ENCODE results near the gene GNB4. TPM values are rescaled to one million over a fixed set of nuclear protein-coding genes. Genes with fewer than 3 reads are reported as not detected.

The GNB4 gene
- total RNA-seq: 23.7 and 24.7 TPM in 2 replicates

DNA sequence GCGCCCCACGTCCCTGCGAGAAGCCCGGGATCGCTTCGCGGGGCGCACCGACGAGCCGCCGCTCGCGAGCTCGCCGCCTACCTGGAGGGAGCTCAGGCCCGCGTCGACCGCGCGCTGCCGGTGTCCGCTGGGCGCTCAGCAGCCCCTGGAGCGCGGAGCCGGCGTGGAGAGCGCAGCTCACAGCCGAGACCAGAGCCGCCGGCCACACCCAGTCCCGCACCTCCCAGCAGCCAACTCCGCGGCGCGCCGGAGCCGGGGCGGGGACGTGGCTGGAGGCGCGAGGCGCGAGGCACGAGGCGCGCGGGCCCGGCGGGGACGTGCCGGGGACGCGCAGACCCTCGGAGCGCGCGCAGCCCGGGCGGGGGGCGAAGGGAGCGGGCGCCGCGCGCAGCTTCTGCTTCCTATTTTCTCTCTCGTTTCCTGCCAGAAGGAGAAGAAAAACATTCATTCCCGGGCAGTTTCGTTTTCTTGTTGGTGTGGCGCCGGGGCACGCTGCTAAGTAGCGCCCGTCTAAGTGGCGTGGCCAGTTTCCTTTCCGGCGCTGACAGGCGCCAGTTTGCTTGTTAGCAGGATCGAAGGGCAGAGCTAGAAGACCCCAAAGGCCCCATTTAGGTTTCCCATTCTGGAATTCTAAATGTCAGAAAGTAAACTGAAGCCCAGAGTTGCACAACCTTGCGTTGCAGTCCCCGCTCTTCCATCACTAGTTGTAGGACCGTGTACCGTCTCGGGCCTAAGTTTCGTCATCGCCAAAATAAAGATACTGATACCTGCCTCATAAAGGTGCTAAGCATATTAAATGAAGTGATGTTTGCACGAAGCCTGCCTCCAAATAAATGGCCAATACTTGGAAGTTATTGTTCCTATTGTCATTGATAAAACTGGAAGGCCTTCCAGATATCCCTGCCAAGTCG is at the start of gene GNB4:
Gene GNB4 (minus strand): TSS at position 206 of the 911 bp plus-strand sequence. CDS start 25,270 bp downstream, outside the sequence.

GRCh38 chr3:179347345-179348194 is 103.7 kb downstream of the GNB4 start, which contains the start of gene MFN1:
MFN1 (plus strand) TSS chr3:179347709; CDS start chr3:179348852, 1,143 bp downstream.

Other genes starting within 250 kb of the GNB4 start
- 0.11 and 0.16 TPM in 2 replicates for gene KCNMB3, start 200.4 kb downstream of the GNB4 start, total RNA-seq
- gene ZNF639, start 128.4 kb downstream of the GNB4 start, total RNA-seq: 24.4 and 31.3 TPM in 2 replicates
- gene MFN1, start 103.8 kb downstream of the GNB4 start, total RNA-seq: 29.3 and 39.2 TPM in 2 replicates
- gene ACTL6A, start 111.5 kb upstream of the GNB4 start, total RNA-seq: 54.9 and 120 TPM in 2 replicates
- gene MRPL47, start 153.2 kb upstream of the GNB4 start, total RNA-seq: 37.1 and 46.6 TPM in 2 replicates
- 114 and 119 TPM in 2 replicates for gene NDUFB5, start 153.3 kb upstream of the GNB4 start, total RNA-seq
- 3.8 and 3.9 TPM in 2 replicates for gene USP13, start 201.6 kb upstream of the GNB4 start, total RNA-seq